Progenitor cell of endocrine pancreas (in vitro differentiated cells): ENCODE measurements around the gene SCP2D1. TPM values are rescaled to one million over a fixed set of nuclear protein-coding genes. Genes with fewer than 3 reads are reported as not detected.

Experiments
- DNase-seq: peaks from one replicate; pipeline ENCODE4 v3.0.0; 2021; ENCODE audit warnings: low spot score; ENCODE audit not compliant: unreplicated experiment
- H3K27ac Mint-ChIP-seq: 2 replicates; pipeline ENCODE4 v1.8.0; 2021; ENCODE audit warnings: mild to moderate bottlenecking, moderate library complexity, mixed read lengths
- H3K27me3 Mint-ChIP-seq: 2 replicates; pipeline ENCODE4 v1.8.0; 2021; ENCODE audit warnings: mixed read lengths
- H3K36me3 Mint-ChIP-seq: 2 replicates; pipeline ENCODE4 v1.8.0; 2022; ENCODE audit warnings: mixed read lengths; ENCODE audit not compliant: insufficient read depth
- H3K4me1 Mint-ChIP-seq: 2 replicates; pipeline ENCODE4 v1.8.0; 2021; ENCODE audit warnings: low read depth, mixed read lengths
- H3K4me3 Mint-ChIP-seq: 2 replicates; pipeline ENCODE4 v1.8.0; 2021; ENCODE audit warnings: low read depth, mild to moderate bottlenecking, moderate library complexity, mixed read lengths
- H3K9me3 Mint-ChIP-seq: 2 replicates; pipeline ENCODE4 v1.8.0; 2021; ENCODE audit warnings: low read depth, mixed read lengths
- total RNA-seq: library from RNA; stranded (reverse); gene quantifications from 2 replicates; pipeline ENCODE4 v1.2.1, GENCODE V29; 2021
- TF ChIP-seq, protein P1 (sequence below): fragments of 200-600 bp; sonication (generic); IDR thresholded peaks from one replicate; pipeline ENCODE4 v1.5.0; 2021; ENCODE audit warnings: antibody characterized with exemption, mild to moderate bottlenecking; ENCODE audit not compliant: unreplicated experiment

Gene SCP2D1
- total RNA-seq, 1 donor from 2014 or later = not detected

DNA sequence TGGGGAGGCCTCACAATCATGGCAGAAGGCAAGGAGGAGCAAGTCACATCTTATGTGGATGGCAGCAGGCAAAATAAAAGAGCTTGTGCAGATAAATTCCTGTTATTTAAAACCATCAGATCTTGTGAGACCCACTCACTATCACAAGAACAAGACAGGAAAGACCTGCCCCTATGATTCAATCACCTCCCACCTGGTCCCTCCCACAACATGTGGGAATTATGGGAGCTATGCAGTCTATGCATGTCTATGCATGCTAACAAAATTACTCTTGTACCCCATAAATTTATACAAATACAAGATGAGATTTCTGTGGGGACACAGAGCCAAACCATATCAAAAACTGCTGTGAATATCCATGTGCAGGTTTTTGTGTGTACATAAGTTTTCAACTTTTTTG is 25.6 kb upstream of the SCP2D1 start:
- H3K27me3 Mint-ChIP-seq = peaks cover 51% of the 10 kb centered on the region
- TF ChIP-seq, protein P1, sequence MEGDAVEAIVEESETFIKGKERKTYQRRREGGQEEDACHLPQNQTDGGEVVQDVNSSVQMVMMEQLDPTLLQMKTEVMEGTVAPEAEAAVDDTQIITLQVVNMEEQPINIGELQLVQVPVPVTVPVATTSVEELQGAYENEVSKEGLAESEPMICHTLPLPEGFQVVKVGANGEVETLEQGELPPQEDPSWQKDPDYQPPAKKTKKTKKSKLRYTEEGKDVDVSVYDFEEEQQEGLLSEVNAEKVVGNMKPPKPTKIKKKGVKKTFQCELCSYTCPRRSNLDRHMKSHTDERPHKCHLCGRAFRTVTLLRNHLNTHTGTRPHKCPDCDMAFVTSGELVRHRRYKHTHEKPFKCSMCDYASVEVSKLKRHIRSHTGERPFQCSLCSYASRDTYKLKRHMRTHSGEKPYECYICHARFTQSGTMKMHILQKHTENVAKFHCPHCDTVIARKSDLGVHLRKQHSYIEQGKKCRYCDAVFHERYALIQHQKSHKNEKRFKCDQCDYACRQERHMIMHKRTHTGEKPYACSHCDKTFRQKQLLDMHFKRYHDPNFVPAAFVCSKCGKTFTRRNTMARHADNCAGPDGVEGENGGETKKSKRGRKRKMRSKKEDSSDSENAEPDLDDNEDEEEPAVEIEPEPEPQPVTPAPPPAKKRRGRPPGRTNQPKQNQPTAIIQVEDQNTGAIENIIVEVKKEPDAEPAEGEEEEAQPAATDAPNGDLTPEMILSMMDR = no peak
- peaks cover 11% of the 10 kb centered on the region for H3K9me3 Mint-ChIP-seq
- H3K36me3 Mint-ChIP-seq = no peaks in the 10 kb centered on the region
- H3K4me3 Mint-ChIP-seq = no peak overlapping the region
- no peak for DNase-seq
- H3K4me1 Mint-ChIP-seq = no peaks in the 10 kb centered on the region
- H3K27ac Mint-ChIP-seq = no peak overlapping the region

DNA sequence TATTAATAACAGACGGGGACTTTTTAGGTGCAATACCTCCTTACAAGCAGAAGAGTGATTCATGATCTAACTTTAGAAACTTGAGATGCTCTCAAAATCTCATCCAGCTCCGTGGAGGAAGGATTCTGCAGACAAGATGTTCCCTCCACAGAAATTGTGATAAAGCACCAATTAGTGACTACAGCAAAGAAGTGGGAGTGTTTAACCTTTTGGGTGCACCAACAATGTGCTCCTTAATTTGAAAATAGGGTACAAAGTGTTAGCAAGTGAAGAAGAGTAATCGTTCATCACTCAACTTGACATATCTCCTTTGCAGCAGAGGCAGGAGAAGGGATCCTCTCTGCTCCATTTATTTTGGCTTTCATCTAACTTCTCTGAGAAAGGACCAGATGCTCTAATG is 22.8 kb upstream of the SCP2D1 start:
- Mint-ChIP-seq H3K4me1 (peaks cover 3% of the 10 kb centered on the region), H3K27ac (no peak overlapping the region), H3K4me3 (no peak overlapping the region), H3K36me3 (no peaks in the 10 kb centered on the region), H3K9me3 (peaks cover 11% of the 10 kb centered on the region), H3K27me3 (peaks cover 49% of the 10 kb centered on the region)
- DNase-seq = no peak
- TF ChIP-seq, protein P1 = no peak

DNA sequence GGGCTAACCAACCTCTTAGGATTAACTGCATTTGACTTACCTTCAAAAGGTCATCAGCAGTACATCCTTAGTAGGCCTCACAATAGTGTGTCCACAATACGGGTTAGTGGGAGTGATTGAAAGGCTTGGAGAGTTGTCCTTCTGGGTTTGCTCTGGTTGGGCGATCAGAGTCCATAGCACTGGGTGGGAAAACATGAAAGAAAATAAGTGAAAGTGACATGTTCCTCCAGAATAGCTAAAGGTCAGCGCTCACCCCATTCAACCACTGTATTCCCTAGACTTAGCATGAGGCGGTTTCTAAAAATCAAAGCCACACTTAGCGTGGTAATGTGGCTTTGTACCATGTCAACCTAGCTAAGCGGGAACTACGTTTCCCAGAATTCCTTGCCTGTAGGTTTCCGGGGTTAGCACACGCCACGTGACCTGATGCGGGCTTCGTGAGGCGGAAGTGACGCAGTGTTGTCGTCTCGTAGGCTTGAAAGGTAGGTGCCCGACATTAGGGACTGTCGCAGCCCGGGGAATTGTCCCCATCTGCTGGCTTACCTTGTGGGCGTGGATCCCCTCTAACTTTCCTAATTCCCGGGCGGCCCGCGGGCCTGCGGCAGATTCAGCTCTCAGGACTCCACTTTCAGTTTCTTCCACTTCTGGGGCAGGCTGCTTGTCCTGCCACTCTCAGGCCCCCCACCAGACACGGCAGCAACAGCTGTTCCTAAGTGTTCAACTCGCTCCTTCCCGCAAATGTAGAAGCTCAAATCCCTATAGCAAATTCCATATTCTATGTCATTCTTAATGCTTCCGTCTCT is 19.8 kb upstream of the SCP2D1 start:
- TF ChIP-seq, protein P1 = no peak
- Mint-ChIP-seq H3K27me3 (peaks cover 52% of the 10 kb centered on the region), H3K4me1 (peaks cover 3% of the 10 kb centered on the region), H3K4me3 (peak overlapping the region; percentile 92), H3K27ac (peak overlapping the region; percentile 97), H3K36me3 (no peaks in the 10 kb centered on the region), H3K9me3 (no peaks in the 10 kb centered on the region)
- peak; percentile 50 for DNase-seq

DNA sequence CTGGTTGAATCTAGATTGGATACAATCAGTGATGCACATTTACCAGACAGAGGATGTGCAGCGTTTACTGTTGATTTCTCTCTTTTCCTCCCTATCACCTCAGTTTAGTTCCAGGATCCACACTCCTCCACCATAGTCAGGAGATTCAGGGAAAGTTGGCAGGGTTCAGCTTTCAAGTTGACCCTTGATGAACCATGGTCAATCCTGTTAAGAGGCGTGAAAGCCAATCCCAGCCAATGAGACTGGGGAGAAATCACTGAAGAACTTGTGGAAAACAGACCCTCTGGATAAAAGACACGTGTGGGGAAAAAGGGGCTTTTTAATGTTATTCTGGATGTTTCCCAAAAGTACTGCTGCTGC is 19.2 kb upstream of the SCP2D1 start:
- Mint-ChIP-seq H3K4me3 (peak overlapping the region; percentile 92), H3K27ac (peak overlapping the region; percentile 97), H3K36me3 (no peaks in the 10 kb centered on the region), H3K4me1 (peaks cover 3% of the 10 kb centered on the region), H3K27me3 (peaks cover 55% of the 10 kb centered on the region), H3K9me3 (no peaks in the 10 kb centered on the region)
- TF ChIP-seq, protein P1 = no peak
- no peak for DNase-seq

DNA sequence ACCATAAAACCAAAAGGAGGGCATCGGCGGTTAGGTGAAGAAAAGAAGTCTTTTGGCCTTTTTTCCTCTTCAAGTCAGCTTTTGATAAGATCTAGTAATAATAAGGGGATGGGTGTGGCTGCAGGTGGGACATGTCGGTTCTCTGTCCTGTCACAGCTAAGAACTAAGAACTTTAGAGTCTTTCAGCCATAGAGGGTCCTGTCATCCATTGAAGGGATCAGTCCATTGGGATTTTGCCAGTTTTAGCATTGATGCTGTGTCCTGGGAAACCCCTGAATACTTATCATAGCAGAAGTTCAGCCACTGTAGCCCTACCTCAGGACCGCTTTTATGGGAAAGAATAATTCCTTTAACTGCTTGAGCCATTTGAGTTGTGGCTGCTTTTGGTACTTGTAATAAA is 18.2 kb upstream of the SCP2D1 start:
- TF ChIP-seq, protein P1 = no peak
- Mint-ChIP-seq H3K27me3 (peaks cover 47% of the 10 kb centered on the region), H3K27ac (no peak overlapping the region), H3K9me3 (no peaks in the 10 kb centered on the region), H3K36me3 (no peaks in the 10 kb centered on the region), H3K4me3 (peak overlapping the region; percentile 92), H3K4me1 (peaks cover 3% of the 10 kb centered on the region)
- DNase-seq = no peak
